GM18508 (cell line): ENCODE data around the gene FIG4.
"Not testable (repeated sequence)": the region's sequence is repeated elsewhere in the genome, so short reads cannot be mapped to it uniquely, and the experiment has no call there.

Experiments used
- ATAC-seq: cut with Tn5 transposase; IDR thresholded peaks from one replicate; pipeline ENCODE4 v1.9.1; 2021; ENCODE audit warnings: moderate number of reproducible peaks; ENCODE audit not compliant: insufficient read depth, unreplicated experiment

Gene FIG4

DNA sequence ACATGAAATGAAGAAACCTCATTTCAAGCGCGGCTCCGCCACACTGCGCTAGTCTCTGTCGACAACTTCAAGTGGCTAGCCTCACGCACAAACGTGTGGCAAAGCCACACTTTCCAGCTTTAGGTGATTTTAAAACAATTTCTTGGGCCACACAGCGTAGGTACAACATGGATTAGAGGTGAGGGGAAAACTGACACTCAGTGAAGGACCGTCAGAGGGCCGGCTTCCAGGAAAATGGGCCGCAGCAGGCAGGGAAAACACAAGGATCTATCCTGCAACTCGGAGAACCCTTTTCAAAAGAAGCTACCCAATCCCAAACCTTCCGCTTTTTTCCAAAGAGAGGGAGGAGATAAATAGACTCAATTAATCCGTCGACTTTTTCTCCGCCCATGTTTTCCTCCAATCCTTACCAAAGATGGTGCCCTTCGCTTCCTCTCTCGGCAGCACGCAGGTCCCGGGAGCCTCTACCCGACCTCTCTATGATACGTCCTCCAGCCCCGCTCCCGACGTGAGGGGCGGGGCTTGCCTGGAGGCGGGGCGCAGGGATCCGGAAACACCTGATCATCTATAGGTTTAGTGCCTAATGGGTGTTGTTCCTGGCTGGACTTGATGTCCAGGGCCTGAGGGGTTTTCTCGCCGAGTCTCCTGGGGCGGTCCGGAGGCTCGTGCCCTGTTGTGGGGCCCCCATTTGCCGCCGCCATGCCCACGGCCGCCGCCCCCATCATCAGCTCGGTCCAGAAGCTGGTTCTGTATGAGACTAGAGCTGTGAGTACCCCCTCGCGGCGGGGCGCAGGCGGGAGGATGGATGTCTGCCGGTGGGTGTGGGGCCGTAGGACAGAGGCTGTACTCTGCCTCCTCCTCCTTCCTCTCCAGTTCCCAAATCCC is at the start of gene FIG4, which contains the start of gene AK9:
FIG4 (plus strand) TSS at position 560 of the 885 bp plus-strand sequence; CDS start at position 700, 140 bp downstream.
AK9 (minus strand) TSS at position 466 of the 885 bp plus-strand sequence. CDS start 15,457 bp downstream, outside the sequence.
- ATAC-seq = peak; percentile 90

DNA sequence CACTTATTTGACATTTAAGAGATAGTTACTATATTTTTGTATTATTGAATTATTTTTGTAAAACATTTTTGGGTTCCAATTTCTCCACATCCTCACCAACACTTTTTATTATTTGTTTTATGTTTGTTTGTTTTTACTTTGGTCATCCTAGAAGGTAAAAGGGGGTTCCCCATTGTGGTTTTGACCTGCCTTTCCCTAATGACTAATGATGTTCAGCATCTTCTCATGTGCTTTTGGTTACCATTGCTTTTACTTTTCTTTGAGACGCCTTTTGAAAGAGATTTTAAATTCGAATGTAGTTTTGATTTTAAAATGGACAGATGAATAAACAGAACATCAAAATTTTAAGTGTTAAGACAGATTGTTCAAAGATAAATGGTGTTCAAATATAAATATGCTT is 47.0 kb upstream of the FIG4 start:
- ATAC-seq = no peak

DNA sequence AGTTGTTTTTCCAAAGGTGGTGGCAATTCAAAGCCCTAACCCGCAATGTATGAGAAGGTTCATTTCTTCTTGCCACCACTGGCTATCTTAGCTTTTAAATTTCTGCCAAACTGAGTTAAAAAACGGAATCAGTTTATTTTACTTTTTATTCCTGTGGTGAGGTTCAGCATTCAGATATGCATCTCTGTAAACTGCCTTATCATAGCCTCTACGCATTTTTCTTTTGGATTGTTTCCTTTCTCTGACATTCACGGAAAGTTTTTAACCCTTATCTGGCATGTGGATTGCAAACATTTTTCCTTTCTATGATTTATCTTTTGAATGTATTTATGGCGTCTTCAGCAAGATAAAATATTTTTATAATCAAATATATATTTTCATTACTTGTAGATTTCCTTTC is 37.8 kb upstream of the FIG4 start:
- ATAC-seq = no peak

DNA sequence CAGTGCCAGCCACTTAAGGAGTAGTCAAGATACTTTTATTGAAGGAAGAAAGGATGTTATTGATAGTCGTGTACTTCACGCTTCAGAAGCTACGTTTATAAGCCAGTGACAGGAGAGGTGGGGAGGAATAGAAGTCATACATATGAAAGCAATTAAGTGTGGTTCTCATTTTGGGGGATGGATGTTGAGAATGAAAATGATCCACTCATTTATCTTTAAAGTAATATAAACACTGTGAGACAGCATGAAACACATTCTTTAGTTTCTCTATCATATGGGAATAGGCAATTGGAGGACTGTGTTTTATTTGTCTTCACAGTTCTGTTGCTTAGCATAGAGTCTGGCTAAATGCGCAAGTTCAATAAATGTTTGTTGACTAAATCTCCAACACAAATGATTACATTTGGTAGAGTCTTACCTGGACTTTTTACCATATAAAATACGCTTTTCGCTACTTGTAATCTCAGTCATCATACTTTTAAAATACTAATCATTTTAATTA is 35.3 kb upstream of the FIG4 start:
- ATAC-seq = no peak

DNA sequence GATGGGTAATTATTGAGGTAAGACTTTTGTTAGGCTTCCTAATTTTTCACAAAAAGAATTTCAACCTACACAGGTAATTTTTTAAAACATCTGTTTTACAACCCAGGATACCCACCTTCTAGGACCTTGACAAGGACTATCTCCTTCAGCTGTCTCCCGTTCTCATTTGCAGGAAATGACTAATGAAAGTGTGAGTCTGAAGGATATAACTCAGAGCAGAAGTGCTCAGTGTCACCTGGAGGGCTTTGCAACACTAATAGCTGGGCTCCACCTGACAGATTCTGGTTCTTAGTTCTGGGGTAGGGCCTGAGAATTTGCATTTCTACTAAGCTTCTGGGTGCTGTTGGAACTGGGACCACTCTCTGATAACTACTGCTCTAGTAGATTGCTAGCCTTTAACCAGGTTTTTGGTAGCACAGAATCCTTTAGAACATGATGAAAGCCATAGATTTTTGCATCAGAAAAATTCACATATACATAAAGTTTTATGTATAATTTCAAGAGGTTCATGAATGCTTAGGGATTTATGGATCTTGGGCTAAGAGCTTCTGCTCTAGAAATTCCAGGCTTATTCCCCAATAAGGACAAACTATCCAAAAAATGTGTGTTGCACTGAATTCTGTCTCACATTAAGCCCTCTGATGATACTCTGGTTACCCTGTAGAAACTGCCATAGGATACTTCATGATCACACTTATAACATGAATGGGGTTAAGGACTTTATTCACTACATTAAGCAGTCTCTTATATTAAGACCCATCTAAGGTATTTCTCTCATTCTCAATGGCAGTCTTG is 30.4 kb upstream of the FIG4 start:
- ATAC-seq = no peak

DNA sequence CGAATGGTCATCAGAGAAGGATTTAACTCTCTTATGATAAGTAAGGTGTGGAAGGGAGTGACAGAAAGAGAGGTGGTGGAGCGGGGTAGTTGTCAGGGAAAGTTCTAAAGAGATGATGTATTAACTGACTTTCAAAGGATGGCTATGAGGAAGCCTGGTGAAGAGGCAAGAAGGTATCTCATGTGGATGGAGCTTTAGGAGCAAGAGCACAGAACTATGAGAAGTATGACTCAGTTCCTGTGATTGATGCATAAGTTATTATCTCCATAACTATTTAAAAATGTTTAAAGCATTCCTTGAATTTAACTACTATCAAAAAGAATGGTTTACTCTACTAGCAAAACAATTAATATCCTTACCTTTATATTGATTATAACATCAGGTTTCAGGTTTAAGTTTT is 28.9 kb upstream of the FIG4 start:
- no peak for ATAC-seq

DNA sequence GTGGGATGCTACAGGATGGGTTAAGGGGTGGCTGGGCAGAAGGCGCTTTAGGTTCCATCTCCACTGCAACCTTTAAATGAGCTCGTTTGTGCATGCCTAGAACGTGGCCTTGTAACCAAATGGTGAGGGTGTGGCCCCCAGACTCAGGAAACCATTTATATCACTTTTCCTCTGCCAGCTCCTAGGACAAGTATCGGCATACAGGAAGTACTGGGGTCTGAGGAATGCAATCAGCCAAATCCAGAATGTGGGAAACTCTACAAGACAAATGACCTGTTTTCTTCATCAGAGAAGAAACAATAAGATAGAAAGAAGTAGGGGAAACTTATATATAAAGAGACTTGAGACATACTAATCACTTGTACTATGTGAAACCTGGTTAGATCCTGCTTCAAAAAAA is 21.3 kb upstream of the FIG4 start:
- no peak for ATAC-seq

DNA sequence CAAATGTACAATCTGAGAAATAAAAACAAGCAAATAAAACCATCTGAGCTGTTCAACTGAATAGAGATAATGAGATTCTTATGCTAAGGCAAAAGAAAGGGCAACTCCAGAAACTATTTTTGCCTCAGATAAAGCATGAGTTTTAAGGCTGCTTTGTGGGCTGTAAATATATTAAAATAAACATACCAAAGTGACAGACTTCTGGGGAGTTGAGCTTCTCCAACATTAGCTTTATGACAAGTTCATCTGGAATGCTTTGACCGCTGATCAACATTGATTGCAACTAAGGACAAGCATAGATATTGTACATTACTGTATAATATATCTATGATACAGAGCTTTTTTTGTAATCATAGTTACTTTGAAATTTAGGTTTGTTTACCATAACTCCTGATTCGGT is 19.4 kb upstream of the FIG4 start:
- ATAC-seq = no peak

DNA sequence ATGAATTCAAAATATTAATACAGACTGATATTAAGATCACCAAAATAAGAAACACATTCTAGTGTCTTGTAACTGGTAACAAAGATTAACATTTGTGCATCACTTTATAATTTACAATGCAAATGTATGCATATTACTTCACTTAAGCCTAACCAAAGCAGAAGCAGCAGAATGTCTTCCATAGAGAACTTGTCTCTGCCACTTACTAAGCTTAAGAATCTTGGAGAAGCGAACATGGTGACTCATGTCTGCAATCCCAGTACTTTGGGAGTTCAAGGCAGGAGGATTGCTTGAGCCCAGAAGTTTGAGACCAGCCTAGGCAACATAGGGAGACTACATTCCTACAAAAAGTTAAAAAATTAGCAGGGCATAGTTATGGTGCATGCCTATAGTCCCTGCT is 18.9 kb upstream of the FIG4 start:
- no peak for ATAC-seq

DNA sequence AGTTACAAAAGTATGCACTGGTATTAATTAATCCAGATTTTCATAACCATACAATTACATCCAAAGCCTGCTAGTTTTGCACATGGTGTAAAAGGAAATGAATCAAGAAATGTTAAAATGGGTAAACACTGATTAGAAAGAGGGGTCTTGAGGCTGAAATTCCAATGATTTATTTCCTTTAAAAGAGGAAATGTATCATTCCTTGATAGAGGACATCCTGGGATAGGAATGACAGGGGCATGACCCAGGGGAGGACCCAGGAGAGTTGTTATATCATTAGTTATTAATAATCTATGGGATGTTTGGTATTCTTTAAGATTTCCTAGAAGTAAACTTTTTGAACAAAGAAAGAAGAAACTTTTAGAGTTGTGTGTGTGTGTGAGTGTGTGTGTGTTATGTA is 18.3 kb upstream of the FIG4 start:
- no peak for ATAC-seq

DNA sequence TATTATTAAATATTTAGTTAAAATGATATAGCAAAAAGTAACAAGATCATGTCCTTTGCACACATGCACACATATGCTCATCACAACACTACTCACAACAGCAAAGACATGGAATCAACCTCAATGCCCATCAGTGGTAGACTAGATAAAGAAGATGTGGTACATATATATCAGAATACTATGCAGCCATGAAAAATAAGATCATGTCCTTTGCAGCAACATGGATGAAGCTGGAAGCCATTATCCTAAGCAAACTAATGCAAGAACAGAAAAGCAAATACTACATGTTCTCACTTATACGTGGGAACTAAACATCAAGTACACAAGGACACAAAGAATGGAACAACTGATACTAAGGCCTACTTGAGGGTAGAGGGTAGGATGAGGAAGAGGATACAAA is 14.4 kb upstream of the FIG4 start:
- no peak for ATAC-seq

DNA sequence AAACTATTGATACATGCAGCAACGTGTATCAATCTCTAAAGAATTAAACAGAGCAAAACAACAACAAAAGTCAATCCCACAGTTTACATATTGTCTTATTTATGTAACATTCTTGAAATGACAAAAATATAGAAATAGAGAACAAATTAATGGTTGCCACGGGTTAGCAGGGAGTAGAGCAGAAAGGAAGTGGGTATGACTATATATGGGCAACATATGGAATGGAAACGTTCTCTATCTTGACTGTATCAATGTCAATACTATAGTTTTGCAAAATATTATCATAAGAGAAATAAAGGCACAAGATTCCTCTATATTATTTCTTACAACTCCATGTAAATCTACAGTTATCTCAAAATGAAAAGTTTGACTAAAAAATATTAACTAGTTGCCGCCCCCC is 12.9 kb upstream of the FIG4 start:
- no peak for ATAC-seq

DNA sequence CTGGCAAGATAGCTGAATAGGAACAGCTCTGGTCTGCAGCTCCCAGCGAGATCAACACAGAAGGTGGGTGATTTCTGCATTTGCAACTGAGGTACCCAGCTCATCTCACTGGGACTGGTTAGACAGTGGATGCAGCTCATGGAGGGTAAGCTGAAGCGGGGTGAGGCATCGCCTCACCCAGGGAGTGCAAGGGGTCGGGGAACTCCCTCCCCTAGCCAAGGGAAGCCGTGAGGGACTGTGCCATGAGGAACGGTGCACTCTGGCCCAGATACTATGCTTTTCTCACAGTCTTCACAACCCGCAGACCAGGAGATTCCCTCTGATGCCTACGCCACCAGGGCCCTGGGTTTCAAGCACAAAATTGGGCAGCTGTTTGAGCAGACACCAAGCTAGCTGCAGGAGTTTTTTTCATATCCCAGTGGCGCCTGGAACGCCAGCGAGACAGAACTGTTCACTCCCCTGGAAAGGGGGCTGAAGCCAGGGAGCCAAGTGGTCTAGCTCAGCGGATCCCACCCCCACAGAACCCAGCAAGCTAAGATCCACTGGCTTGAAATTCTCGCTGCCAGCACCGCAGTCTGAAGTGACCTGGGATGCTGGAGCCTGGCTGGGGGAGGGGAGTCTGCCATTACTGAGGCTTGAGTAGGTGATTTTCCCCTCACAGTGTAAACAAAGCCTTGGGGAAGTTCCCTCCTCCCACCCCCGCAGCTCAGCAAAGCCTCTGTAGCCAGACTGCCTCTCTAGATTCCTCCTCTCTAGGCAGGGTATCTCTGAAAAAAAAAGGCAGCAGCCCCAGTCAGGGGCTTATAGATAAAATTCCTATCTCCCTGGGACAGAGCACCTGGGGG is 12.2 kb upstream of the FIG4 start:
- not testable (repeated sequence) for ATAC-seq

DNA sequence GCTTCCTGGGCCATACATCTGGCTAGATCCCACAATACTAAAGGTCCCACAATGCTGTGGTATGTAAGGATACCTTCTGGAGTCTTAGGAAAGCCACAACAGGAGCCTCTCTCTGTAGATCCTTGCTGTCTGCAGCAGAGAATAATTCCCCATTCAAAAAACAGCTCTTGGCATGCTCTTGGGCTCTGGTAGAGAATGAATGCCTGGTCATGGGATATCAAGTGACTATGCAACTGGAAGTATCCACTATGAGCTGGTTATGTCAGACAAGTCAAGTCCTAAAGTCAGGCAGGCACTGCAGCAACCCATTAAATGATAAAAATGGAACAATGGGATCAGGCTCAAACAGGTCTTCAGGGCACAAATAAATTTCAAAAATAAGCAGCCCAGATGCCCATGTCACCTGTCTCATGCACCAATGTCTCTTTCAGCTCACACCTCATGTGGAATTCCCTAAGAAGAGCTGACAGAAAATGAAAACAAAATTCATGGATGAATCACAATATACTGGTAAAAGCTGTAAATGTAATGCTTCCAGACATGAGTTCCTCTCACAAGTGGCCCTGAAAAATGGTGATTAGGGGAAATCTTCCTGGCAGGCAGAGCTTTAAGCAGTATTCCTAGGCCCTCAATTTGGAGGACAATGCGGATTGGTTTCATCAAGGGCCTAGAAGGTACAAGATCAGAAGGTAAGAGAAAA is 4.4 kb upstream of the FIG4 start:
- no peak for ATAC-seq

DNA sequence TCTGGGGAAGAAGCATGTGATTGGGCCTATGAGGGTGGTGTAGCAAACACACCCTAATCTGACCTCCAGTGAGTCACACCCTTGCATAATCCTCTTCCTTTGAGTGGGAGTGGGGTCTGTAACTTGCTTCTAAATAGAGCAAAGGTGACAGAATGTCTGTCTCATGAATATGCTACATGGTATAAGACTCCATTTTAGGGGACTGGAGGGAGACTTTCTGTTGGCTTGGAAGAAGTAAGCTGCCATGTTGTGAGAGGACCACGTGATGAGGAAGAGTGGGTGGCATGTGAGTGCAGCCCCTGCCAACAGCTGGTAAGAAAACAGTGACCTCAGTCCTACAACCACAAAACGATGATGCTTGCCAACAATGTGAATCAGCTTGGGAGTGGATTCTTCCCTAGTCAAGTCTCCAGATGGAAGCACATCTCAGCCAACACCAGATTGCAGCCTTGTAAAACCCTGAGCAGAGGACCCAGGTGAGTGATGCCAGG is 3.8 kb upstream of the FIG4 start:
- no peak for ATAC-seq

DNA sequence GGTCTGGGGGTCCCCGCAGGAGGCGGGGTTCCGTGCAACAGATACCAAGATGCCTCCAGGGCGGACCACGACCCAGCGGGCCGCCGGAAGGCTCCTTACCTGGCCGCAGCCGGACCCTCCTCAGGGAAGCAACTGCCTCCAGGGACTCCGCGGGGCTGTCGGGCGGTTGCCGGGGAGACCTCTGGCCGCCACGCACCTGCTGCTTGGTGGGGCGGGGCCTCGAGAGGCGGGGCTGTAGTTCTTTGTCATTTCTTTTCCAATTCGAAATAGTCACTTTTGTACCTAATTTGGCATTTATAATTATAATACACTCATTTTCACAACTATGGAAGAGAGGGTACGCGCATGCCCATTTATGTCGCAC is 741 bp upstream of the FIG4 start:
- no peak for ATAC-seq

DNA sequence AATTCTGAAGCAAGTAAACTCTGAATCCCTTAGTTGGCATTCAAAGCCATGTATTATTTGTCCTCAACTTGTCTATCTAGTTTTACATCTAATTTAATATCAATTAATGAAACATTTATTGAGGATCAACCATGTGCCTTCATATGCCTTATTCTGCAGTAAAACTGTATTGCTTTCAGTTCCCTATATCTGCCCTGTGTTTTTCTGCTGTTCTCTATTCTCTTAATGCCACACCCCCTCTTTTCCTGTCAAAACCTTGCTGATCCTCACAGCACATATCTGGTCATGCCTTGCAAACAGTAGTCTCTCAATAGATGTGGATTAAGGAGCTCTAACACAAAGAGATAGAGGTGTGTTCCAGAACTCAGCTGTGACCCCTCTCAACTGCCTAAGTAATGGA is 2.0 kb downstream of the FIG4 start:
- no peak for ATAC-seq

DNA sequence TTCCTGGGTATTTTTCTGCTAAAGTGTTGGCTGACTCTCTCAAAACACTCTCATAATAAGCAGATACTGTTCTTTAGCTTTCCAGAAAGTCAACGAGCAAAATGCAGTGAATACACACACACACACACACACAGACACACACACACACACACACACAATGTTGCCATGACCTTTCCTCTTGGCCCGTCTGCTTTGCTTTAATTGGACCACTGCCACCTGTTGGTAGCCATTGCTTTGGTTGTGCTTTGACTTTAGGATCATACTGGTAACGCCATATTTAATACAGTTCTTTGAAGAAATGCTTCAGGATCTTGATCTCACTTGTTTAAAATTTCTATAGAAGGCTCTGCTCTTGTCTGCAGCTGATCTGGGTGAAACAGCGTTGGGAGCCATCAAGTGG is 4.4 kb downstream of the FIG4 start:
- no peak for ATAC-seq

DNA sequence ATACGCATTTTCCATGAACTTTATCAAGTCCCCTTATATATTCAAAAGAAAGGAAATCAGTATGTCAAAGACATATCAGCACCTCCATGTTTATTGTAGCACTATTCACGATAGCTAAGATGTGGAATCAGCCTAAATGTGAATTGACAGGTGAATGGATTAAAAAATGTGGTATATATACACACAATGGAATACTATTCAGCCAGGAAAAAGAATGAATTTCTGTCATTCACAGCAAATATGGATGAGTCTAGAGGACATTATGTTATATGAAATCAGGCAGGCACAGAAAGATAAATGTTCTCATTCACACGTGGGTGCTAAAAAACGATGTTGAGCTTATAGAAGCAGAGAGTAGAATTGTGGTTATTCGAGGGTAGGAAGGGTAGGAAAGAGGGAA is 5.3 kb downstream of the FIG4 start:
- ATAC-seq = no peak

DNA sequence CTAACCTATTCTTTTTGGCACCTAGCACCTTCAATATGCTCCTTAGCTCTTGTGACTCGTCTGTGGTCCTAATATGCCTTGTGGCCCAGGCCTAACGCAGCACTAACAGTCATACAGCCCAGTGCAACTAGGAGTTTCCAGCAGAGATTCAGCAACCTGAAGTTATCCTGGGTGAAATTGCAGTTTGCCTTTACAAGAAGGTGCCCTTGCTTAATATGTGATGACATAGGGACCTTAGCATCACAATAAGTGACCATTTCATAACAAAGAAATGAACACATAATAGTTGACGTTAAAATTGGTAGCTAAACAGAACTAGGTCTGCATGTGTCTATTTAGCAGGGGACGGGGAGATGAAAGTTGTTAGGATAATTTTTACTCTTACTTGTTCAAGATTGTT is 10.1 kb downstream of the FIG4 start:
- no peak for ATAC-seq
